HL-60 (cell line): ENCODE measurements around the gene EIF4ENIF1.

ENCODE experiments used
- DNase-seq, 2 experiments: peaks; one replicate each; pipeline ENCODE4 v3.0.0-alpha.2; 2010 to 2020; ENCODE audit warnings: low read depth in 1 of 2, low spot score in 1 of 2
- H3K27ac ChIP-seq: fragments of 250-450 bp; sonication (Bioruptor Pico); replicated peaks from 2 replicates; pipeline ENCODE4 v1.5.1; 2020; ENCODE audit warnings: mild to moderate bottlenecking, moderate library complexity
- H3K27me3 ChIP-seq: fragments of 250-450 bp; sonication (Bioruptor Pico); 2 replicates; pipeline ENCODE4 v1.5.1; 2021; ENCODE audit warnings: mild to moderate bottlenecking, moderate library complexity; ENCODE audit not compliant: insufficient read depth, poor library complexity, severe bottlenecking
- H3K4me3 ChIP-seq: replicated peaks from 2 replicates; pipeline ENCODE4 v1.5.1; 2011; ENCODE audit warnings: mild to moderate bottlenecking, control low read depth, low read length; ENCODE audit not compliant: insufficient read depth
- GABPA ChIP-seq: IDR thresholded peaks from 2 replicates; pipeline ENCODE4 v1.6.1; 2012; ENCODE audit warnings: low read depth
- POLR2AphosphoS5 ChIP-seq: IDR thresholded peaks from 2 replicates; pipeline ENCODE4 v1.6.1; 2012; ENCODE audit warnings: low read depth
- REST ChIP-seq: IDR thresholded peaks from 2 replicates; pipeline ENCODE4 v1.6.1; 2012; ENCODE audit warnings: low read depth; ENCODE audit not compliant: insufficient replicate concordance
- SPI1 ChIP-seq: IDR thresholded peaks from 2 replicates; pipeline ENCODE4 v1.6.1; 2012; ENCODE audit warnings: low read depth, mild to moderate bottlenecking, borderline replicate concordance
- TF ChIP-seq, protein P1 (sequence below): IDR thresholded peaks from one replicate; pipeline ENCODE4 v1.5.1; 2011; ENCODE audit warnings: low read length, control low read depth, inconsistent platforms; ENCODE audit not compliant: insufficient read depth

The EIF4ENIF1 gene

GRCh38 chr22:31451709-31452571, 37.7 kb downstream of the EIF4ENIF1 start:
- Histone ChIP-seq H3K4me3 (no peak overlapping the region), H3K27ac (no peak overlapping the region), H3K27me3 (no peaks in the 10 kb centered on the region)
- TF ChIP-seq GABPA (no peak), POLR2AphosphoS5 (no peak), SPI1 (no peak)
- TF ChIP-seq, protein P1, sequence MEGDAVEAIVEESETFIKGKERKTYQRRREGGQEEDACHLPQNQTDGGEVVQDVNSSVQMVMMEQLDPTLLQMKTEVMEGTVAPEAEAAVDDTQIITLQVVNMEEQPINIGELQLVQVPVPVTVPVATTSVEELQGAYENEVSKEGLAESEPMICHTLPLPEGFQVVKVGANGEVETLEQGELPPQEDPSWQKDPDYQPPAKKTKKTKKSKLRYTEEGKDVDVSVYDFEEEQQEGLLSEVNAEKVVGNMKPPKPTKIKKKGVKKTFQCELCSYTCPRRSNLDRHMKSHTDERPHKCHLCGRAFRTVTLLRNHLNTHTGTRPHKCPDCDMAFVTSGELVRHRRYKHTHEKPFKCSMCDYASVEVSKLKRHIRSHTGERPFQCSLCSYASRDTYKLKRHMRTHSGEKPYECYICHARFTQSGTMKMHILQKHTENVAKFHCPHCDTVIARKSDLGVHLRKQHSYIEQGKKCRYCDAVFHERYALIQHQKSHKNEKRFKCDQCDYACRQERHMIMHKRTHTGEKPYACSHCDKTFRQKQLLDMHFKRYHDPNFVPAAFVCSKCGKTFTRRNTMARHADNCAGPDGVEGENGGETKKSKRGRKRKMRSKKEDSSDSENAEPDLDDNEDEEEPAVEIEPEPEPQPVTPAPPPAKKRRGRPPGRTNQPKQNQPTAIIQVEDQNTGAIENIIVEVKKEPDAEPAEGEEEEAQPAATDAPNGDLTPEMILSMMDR = peak; percentile 49
- peak in 1 of 2 experiments; percentile 39 for DNase-seq

GRCh38 chr22:31449506-31449905, 40.1 kb downstream of the EIF4ENIF1 start:
- no peaks in the 10 kb centered on the region for H3K27me3 ChIP-seq
- no peak for TF ChIP-seq POLR2AphosphoS5
- TF ChIP-seq SPI1 = no peak
- no peak for TF ChIP-seq REST
- TF ChIP-seq GABPA = no peak
- TF ChIP-seq, protein P1 = no peak
- H3K4me3 ChIP-seq = no peak overlapping the region
- H3K27ac ChIP-seq = no peak overlapping the region
- DNase-seq = no peak

- TF ChIP-seq, protein P1 = no peak
- TF ChIP-seq POLR2AphosphoS5 = no peak
- TF ChIP-seq GABPA = no peak
- no peak for TF ChIP-seq REST
- TF ChIP-seq SPI1 = no peak
- no peak overlapping the region for H3K4me3 ChIP-seq
- no peaks in the 10 kb centered on the region for H3K27me3 ChIP-seq
- no peak overlapping the region for H3K27ac ChIP-seq
- no peak for DNase-seq
Measured at GRCh38 chr22:31448382-31448781, 41.3 kb downstream of the EIF4ENIF1 start.

- DNase-seq = no peak
- Histone ChIP-seq H3K27me3 (no peaks in the 10 kb centered on the region), H3K27ac (no peak overlapping the region), H3K4me3 (no peak overlapping the region)
- TF ChIP-seq POLR2AphosphoS5 (no peak), REST (no peak), SPI1 (no peak)
Measured at GRCh38 chr22:31447337-31447736, 42.3 kb downstream of the EIF4ENIF1 start.
